Heart left ventricle (tissue), 16 donors: Measurements from ENCODE around the gene TMEM273. TPM values are rescaled to one million over a fixed set of nuclear protein-coding genes. Genes with fewer than 3 reads are reported as not detected.

Source experiments
- ATAC-seq, 4 donors: fragments of 200-7000 bp; cut with Tn5 transposase; one replicate each; pipeline ENCODE4 v1.9.1; 2020 to 2022; ENCODE audit warnings: moderate library complexity in 4 of 4, mild to moderate bottlenecking in 3 of 4, moderate number of reproducible peaks in 1 of 4
- DNase-seq, 5 donors: peaks; one replicate each; pipeline ENCODE4 v3.0.0-alpha.2; 2020
- H3K27ac ChIP-seq, 12 donors: fragments of 200-600 bp; sonication (generic) in 4 of 12; one replicate each; pipeline versions ENCODE4 v1.5.0 to v1.8.0; 2016 to 2022; ENCODE audit warnings: mild to moderate bottlenecking in 2 of 12
- H3K27me3 ChIP-seq, 9 donors: fragments of 200-600 bp; sonication (generic) in 2 of 9; one replicate each; pipeline versions ENCODE4 v1.5.1 to v1.8.0; 2016 to 2022; ENCODE audit warnings: mild to moderate bottlenecking in 3 of 9
- H3K36me3 ChIP-seq, 9 donors: fragments of 200-600 bp; sonication (generic) in 2 of 9; one replicate each; pipeline versions ENCODE4 v1.5.0 to v1.8.0; 2018 to 2022; ENCODE audit warnings: mild to moderate bottlenecking in 2 of 9
- H3K4me1 ChIP-seq, 12 donors: fragments of 200-600 bp; sonication (generic) in 4 of 12; one replicate each; pipeline versions ENCODE4 v1.5.0 to v1.8.0; 2016 to 2022; ENCODE audit warnings: mild to moderate bottlenecking in 3 of 12
- H3K4me3 ChIP-seq, 12 donors: fragments of 200-600 bp; sonication (generic) in 4 of 12; one replicate each; pipeline versions ENCODE4 v1.5.0 to v1.8.0; 2017 to 2022; ENCODE audit warnings: mild to moderate bottlenecking in 9 of 12, moderate library complexity in 4 of 12
- H3K9me3 ChIP-seq, 12 donors: fragments of 200-600 bp; sonication (generic) in 4 of 12; one replicate each; pipeline versions ENCODE4 v1.5.0 to v1.8.0; 2016 to 2022; ENCODE audit warnings: mild to moderate bottlenecking in 1 of 12
- POLR2A ChIP-seq, 2 donors: fragments of 450-650 bp; IDR thresholded peaks; one replicate each; pipeline ENCODE4 v1.6.1; 2017; ENCODE audit warnings: antibody characterized with exemption in 2 of 2, mild to moderate bottlenecking in 2 of 2, moderate library complexity in 2 of 2
- WGBS, 4 donors: extraction: QIAGEN DNeasy Blood & Tissue Kit in 2 of 4; methylation state at CpG; one replicate each; pipeline versions ENCODE4 v1.1.5 to v1.1.7; 2013 to 2018; 5-methylcytosine and 5-hydroxymethylcytosine counted together
- intact Hi-C, 10 donors: fragments of 100-400 bp; cut with DNase I; formaldehyde crosslinking; loops; one replicate each; pipeline versions ENCODE4 v1.11.1 to v1.14.2; 2022
- polyA plus RNA-seq, 2 donors: library from polyadenylated mRNA; stranded (reverse); fragments of 200-250 nt; gene quantifications; one replicate each; pipeline ENCODE4 v1.2.3, GENCODE V29; 2013
- total RNA-seq, 9 donors: library from RNA; depleted of rRNA in 2 of 9; stranded (reverse); fragments of >200 nt in 2 of 9; fragmentation: NEBNext Ultra II Directional in 3 of 9; extraction: Animal tissue kit (Norgen Biotek cat#: 25700) in 3 of 9; gene quantifications; one replicate each; pipeline versions ENCODE4 v1.1.0 to v1.2.4, GENCODE V29; 2016 to 2023
- TF ChIP-seq, protein P1 (sequence below), 12 donors: fragments of 200-600 bp; sonication (generic) in 4 of 12; IDR thresholded peaks; one replicate each; pipeline versions ENCODE4 v1.5.0 to v1.8.0; 2018 to 2022; ENCODE audit warnings: antibody characterized with exemption in 12 of 12, mild to moderate bottlenecking in 5 of 12
- donor health status: ischemic (EF 13 %, LVEDD 7.1; RV severe dilation, severe dysfunction).
- donor health status: healthy with polysubstance abuse.
- donor health status: DM: no; HTN: yes; CAD: no.
- donor health status: DM: no; HTN: no; CAD: no.
- donor health status: ischemic (EF 25% LVEDD 6.9; RV normal size, moderate dysfunction).
- donor health status: ischemic (EF 25% LVEDD 5.7; RV mildly dilated, moderate dysfunction).
- donor health status: healthy.
- donor health status: DM: yes; HTN: yes; CAD: no.
- donor health status: ischemic (EF 35%, LVEDD 5.7; RV mildly dilated, moderate dysfunction).
- donor health status: nonischemic (EF 11% LVEDD 7.7; RV severe dilation, severe dysfunction).
- donor health status: DM: yes; HTN: yes; CAD: no.
- donor health status: PGD.
- donor health status: ischemic (EF 29% LVEDD 5.4; RV normal size, mild dysfunction).
- donor health status: nonischemic (EF 23%, LVEDD 6.1; RV moderate dilation, normal function).

TMEM273 gene
- total and polyA plus RNA-seq, 11 donors: 7.9 to 38.7 (median 16.9) TPM

DNA sequence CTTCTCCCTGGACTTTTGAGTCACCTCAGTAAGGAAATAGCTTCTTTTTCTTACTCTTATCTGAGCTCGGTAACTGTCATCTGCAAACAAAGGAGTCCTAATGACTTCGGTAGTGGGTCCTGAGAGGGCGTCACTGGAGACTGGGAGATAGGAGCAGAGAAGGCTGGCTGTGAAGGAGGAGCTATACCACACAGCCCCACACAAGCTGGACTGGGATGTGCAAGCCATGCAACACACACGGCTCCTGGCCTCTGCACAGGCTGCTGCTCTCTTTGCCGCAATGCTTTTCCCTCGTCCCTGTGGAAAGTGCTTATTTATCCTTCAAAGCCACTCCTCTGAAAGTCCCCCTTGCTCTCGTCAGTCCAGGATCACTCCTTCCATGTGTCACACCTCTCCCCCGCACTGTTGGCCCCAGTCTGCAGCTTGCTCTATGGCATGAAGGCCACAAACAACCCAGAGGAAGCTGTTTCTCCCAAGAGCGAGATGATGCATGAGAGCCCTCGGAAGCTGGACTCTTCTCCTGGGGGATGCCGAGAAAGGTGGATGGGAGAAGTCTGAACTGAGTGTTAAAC is 14.9 kb downstream of the TMEM273 start:
- no peak for DNase-seq
- no peak overlapping the region for H3K27ac ChIP-seq
- TF ChIP-seq POLR2A (IDR thresholded peaks at IDR 0.05): no peak
- TF ChIP-seq, protein P1, sequence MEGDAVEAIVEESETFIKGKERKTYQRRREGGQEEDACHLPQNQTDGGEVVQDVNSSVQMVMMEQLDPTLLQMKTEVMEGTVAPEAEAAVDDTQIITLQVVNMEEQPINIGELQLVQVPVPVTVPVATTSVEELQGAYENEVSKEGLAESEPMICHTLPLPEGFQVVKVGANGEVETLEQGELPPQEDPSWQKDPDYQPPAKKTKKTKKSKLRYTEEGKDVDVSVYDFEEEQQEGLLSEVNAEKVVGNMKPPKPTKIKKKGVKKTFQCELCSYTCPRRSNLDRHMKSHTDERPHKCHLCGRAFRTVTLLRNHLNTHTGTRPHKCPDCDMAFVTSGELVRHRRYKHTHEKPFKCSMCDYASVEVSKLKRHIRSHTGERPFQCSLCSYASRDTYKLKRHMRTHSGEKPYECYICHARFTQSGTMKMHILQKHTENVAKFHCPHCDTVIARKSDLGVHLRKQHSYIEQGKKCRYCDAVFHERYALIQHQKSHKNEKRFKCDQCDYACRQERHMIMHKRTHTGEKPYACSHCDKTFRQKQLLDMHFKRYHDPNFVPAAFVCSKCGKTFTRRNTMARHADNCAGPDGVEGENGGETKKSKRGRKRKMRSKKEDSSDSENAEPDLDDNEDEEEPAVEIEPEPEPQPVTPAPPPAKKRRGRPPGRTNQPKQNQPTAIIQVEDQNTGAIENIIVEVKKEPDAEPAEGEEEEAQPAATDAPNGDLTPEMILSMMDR (IDR thresholded peaks at IDR 0.05): no peak
- no peaks in the 10 kb centered on the region for H3K27me3 ChIP-seq
- 92 to 97% (median 93%) methylated on average over 11 of the region's 11 CpGs for WGBS, 4 donors
- H3K36me3 ChIP-seq: no peaks in the 10 kb centered on the region
- H3K4me3 ChIP-seq: no peak overlapping the region
- intact Hi-C loops: loop anchor here in 2 of 10 donors (10.0 kb wide), 2 partner anchors 58 to 342 kb away; partner anchors contain the start of gene VSTM4 (in 1 of the 2)
- ATAC-seq: no peak
- H3K9me3 ChIP-seq: no peaks in the 10 kb centered on the region
- peaks cover 0 to 87% (median 33%) of the 10 kb centered on the region in 12 donors for H3K4me1 ChIP-seq

DNA sequence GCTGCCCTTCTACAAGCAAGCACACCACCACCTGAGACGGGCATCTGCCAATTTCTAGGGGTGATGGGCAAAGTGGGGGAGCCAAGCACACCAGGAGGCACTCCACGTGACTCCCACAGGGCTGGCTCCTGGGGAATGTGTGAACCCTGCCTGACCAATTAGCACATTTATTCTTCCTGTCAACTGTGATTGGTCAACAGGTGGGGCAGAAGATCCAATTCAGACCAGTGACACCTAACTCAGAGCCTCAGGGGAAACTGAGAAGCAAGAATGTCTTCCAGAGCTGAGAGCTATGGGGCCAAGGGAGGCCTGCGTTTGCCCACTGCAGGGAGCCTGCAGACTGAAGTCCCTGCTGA is 15.4 kb downstream of the TMEM273 start:
- WGBS, 4 donors: 94 to 100% (median 96%) methylated on average over 2 to 3 of the region's 3 CpGs

DNA sequence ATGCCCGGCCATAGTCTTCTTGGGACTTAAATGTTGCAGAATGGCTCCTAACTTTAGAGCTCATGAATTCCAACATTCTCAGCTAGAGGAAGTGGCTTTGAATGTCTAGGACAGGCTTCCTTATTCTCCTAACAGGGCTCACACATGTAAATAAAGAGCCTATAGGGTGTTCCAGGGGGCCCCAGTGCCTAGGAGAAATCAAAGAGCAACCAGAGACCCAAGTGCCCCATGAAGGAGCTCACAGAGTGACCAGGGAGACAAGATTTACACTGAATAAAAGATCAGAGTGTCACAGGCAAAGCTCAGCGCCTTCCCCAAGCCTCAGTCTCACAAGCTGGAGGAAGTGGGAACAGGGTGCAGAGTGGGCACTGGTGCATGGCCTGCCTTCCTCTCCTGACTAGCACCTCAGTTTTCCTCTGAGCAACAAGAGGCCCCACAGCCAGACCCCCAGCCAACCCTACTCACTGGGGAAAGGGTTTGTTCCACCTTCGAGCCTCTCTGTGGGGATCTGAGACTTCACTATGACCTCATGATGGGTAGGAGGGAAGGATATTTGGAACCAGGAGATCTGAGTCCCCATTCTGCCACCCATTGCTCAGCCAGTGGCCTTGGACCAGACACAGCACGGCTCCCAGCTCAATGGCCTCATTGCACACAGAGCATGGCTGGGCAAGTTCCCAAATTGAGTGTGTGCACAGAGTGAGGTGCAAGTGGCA is 16.0 kb downstream of the TMEM273 start:
- H3K27ac ChIP-seq: no peak overlapping the region
- 94 to 97% (median 95%) methylated on average over 3 to 4 of the region's 4 CpGs for WGBS, 4 donors
- TF ChIP-seq POLR2A (IDR thresholded peaks at IDR 0.05): no peak
- TF ChIP-seq, protein P1 (IDR thresholded peaks at IDR 0.05): no peak
- intact Hi-C loops: loop anchor here in 2 of 10 donors (10.0 kb wide), 2 partner anchors 57 to 343 kb away; partner anchors contain the start of gene VSTM4 (in 1 of the 2)
- H3K27me3 ChIP-seq: no peaks in the 10 kb centered on the region
- DNase-seq (no peak), ATAC-seq (no peak)
- peaks cover 0 to 6% (median 0%) of the 10 kb centered on the region in 9 donors for H3K36me3 ChIP-seq
- H3K9me3 ChIP-seq: no peaks in the 10 kb centered on the region
- peaks cover 0 to 76% (median 28%) of the 10 kb centered on the region in 12 donors for H3K4me1 ChIP-seq
- H3K4me3 ChIP-seq: no peak overlapping the region

More for the DNA sequence above, 15.4 kb downstream of the TMEM273 start:
- H3K27ac ChIP-seq: no peak overlapping the region
- peaks cover 0 to under 1% (median 0%) of the 10 kb centered on the region in 9 donors for H3K36me3 ChIP-seq
- intact Hi-C loops: loop anchor here in 2 of 10 donors (10.0 kb wide), 2 partner anchors 58 to 342 kb away; partner anchors contain the start of gene VSTM4 (in 1 of the 2)
- no peak overlapping the region for H3K4me3 ChIP-seq
- TF ChIP-seq POLR2A (IDR thresholded peaks at IDR 0.05): no peak
- TF ChIP-seq, protein P1 (IDR thresholded peaks at IDR 0.05): no peak
- DNase-seq (no peak), ATAC-seq (no peak)
- peaks cover 0 to 82% (median 31%) of the 10 kb centered on the region in 12 donors for H3K4me1 ChIP-seq
- H3K9me3 ChIP-seq: no peaks in the 10 kb centered on the region
- no peaks in the 10 kb centered on the region for H3K27me3 ChIP-seq
